ENCODE data around the gene DUSP7. TPM values are rescaled to one million over a fixed set of nuclear protein-coding genes. Genes with fewer than 3 reads are reported as not detected.

Gene DUSP7
- total RNA-seq, 2 experiments from 2014 or later: 4.8 to 5.2 TPM

GRCh38 chr3:52004906-52005395 lies 51.4 kb downstream of the DUSP7 start:
- TF ChIP-seq CTCF (IDR thresholded peaks at IDR 0.05): no peak
- no peaks in the 10 kb centered on the region for H3K36me3 Mint-ChIP-seq (ENCODE audit: low read depth)
- intact Hi-C loops (cut with DNase I, micrococcal nuclease): no loop called here
- no peak overlapping the region for H3K27ac ChIP-seq (ENCODE audit: low read depth in 1 of 2, low read length in 2 of 2)
- H3K9me3 ChIP-seq (ENCODE audit: control insufficient read depth in 1 of 2, insufficient read depth in 1 of 2, low read length in 2 of 2): no peaks in the 10 kb centered on the region
- H3K4me3 ChIP-seq (ENCODE audit: low read length): no peak overlapping the region
- ChIA-PET POLR2A (interaction anchor here (1.1 kb wide), 1 partner anchor 51 kb away, joined by 3 read pairs; the partner anchor contains the start of gene DUSP7), CTCF (no interaction called here)
- no peak overlapping the region for H3K27ac Mint-ChIP-seq
- peaks cover 24% of the 10 kb centered on the region for H3K4me1 ChIP-seq (ENCODE audit: insufficient read depth, low read length)
- no peaks in the 10 kb centered on the region for H3K27me3 Mint-ChIP-seq
- H3K4me3 Mint-ChIP-seq: no peak overlapping the region
- no peak for DNase-seq
- H3K36me3 ChIP-seq (ENCODE audit: insufficient read depth, low read length): no peaks in the 10 kb centered on the region
- H3K4me1 Mint-ChIP-seq (ENCODE audit: low read depth): peaks cover 17% of the 10 kb centered on the region
- H3K9me3 Mint-ChIP-seq: no peaks in the 10 kb centered on the region
- H3K27me3 ChIP-seq (ENCODE audit: control insufficient read depth in 1 of 2, insufficient read depth in 2 of 2, low read length in 2 of 2): no peaks in the 10 kb centered on the region
- ATAC-seq (ENCODE audit: poor library complexity): no peak

GRCh38 chr3:52004163-52004787 lies 52.1 kb downstream of the DUSP7 start:
- intact Hi-C loops (cut with DNase I, micrococcal nuclease): no loop called here
- Mint-ChIP-seq H3K4me3 (no peak overlapping the region), H3K36me3 (ENCODE audit: low read depth) (no peaks in the 10 kb centered on the region), H3K27me3 (no peaks in the 10 kb centered on the region), H3K9me3 (no peaks in the 10 kb centered on the region), H3K4me1 (ENCODE audit: low read depth) (peaks cover 17% of the 10 kb centered on the region), H3K27ac (no peak overlapping the region)
- Histone ChIP-seq H3K4me1 (ENCODE audit: insufficient read depth, low read length) (peaks cover 24% of the 10 kb centered on the region), H3K27ac (ENCODE audit: low read depth in 1 of 2, low read length in 2 of 2) (no peak overlapping the region), H3K27me3 (ENCODE audit: control insufficient read depth in 1 of 2, insufficient read depth in 2 of 2, low read length in 2 of 2) (no peaks in the 10 kb centered on the region), H3K9me3 (ENCODE audit: control insufficient read depth in 1 of 2, insufficient read depth in 1 of 2, low read length in 2 of 2) (no peaks in the 10 kb centered on the region), H3K4me3 (ENCODE audit: low read length) (no peak overlapping the region), H3K36me3 (ENCODE audit: insufficient read depth, low read length) (no peaks in the 10 kb centered on the region)
- CTCF ChIA-PET: no interaction called here
- no peak for ATAC-seq (ENCODE audit: poor library complexity)
- POLR2A ChIA-PET: interaction anchor here (0.9 to 1.0 kb wide), 2 partner anchors 52 to 120 kb away, joined by 3 to 5 read pairs; partner anchors contain the start of gene DUSP7
- DNase-seq: peak in 1 of 14 experiments; percentile 14
- TF ChIP-seq CTCF (IDR thresholded peaks at IDR 0.05): no peak

GRCh38 chr3:52002748-52003147 lies 53.6 kb downstream of the DUSP7 start:
- H3K27me3 ChIP-seq (ENCODE audit: control insufficient read depth in 1 of 2, insufficient read depth in 2 of 2, low read length in 2 of 2): no peaks in the 10 kb centered on the region

More at GRCh38 chr3:52002748-52003147, 53.6 kb downstream of the DUSP7 start:
- Mint-ChIP-seq H3K27ac (no peak overlapping the region), H3K4me3 (no peak overlapping the region), H3K27me3 (no peaks in the 10 kb centered on the region), H3K36me3 (ENCODE audit: low read depth) (no peaks in the 10 kb centered on the region), H3K4me1 (ENCODE audit: low read depth) (peaks cover 17% of the 10 kb centered on the region), H3K9me3 (no peaks in the 10 kb centered on the region)
- Histone ChIP-seq H3K36me3 (ENCODE audit: insufficient read depth, low read length) (no peaks in the 10 kb centered on the region), H3K27ac (ENCODE audit: low read depth in 1 of 2, low read length in 2 of 2) (no peak overlapping the region), H3K4me3 (ENCODE audit: low read length) (no peak overlapping the region), H3K4me1 (ENCODE audit: insufficient read depth, low read length) (peaks cover 24% of the 10 kb centered on the region), H3K9me3 (ENCODE audit: control insufficient read depth in 1 of 2, insufficient read depth in 1 of 2, low read length in 2 of 2) (no peaks in the 10 kb centered on the region)
- no peak for DNase-seq
- ChIA-PET POLR2A (interaction anchor here (1.6 to 1.9 kb wide), 2 partner anchors 50 to 121 kb away, joined by 5 to 8 read pairs; no protein-coding TSS in a partner anchor), CTCF (interaction anchor here (1.4 to 2.9 kb wide), 4 partner anchors 19 to 141 kb away, joined by 6 to 30 read pairs (median 16); partner anchors contain the start of genes ACY1 and DUSP7)
- TF ChIP-seq CTCF (IDR thresholded peaks at IDR 0.05): no peak
- ATAC-seq (ENCODE audit: poor library complexity): no peak
- intact Hi-C loops (cut with DNase I, micrococcal nuclease): loop anchor here in 1 of 2 experiments (2.0 kb wide), 1 partner anchor 52 kb away; no protein-coding TSS in a partner anchor
